Osteocyte (in vitro differentiated cells): ENCODE measurements around the gene PSORS1C2. TPM values are rescaled to one million over a fixed set of nuclear protein-coding genes. Genes with fewer than 3 reads are reported as not detected.
A peak's percentile ranks its signal among the peaks of the same experiment; 100 is the strongest.
"Not testable (repeated sequence)": the region's sequence is repeated elsewhere in the genome, so short reads cannot be mapped to it uniquely, and the experiment has no call there.

Experiments used
- DNase-seq: peaks from one replicate; pipeline ENCODE4 v3.0.0; 2021; ENCODE audit warnings: mixed read lengths; ENCODE audit not compliant: unreplicated experiment; ENCODE audit errors: extremely low spot score
- H3K27ac Mint-ChIP-seq: one replicate; pipeline ENCODE4 v1.8.0; 2021; ENCODE audit warnings: mild to moderate bottlenecking, mixed read lengths; ENCODE audit not compliant: unreplicated experiment
- H3K27me3 Mint-ChIP-seq: one replicate; pipeline ENCODE4 v1.8.0; 2021; ENCODE audit warnings: mixed read lengths; ENCODE audit not compliant: unreplicated experiment
- H3K36me3 Mint-ChIP-seq: one replicate; pipeline ENCODE4 v1.8.0; 2021; ENCODE audit warnings: mixed read lengths; ENCODE audit not compliant: unreplicated experiment
- H3K4me1 Mint-ChIP-seq: one replicate; pipeline ENCODE4 v1.8.0; 2021; ENCODE audit warnings: mixed read lengths; ENCODE audit not compliant: unreplicated experiment
- H3K4me3 Mint-ChIP-seq: one replicate; pipeline ENCODE4 v1.8.0; 2021; ENCODE audit warnings: mild to moderate bottlenecking, moderate library complexity, mixed read lengths; ENCODE audit not compliant: unreplicated experiment
- H3K9me3 Mint-ChIP-seq: one replicate; pipeline ENCODE4 v1.8.0; 2021; ENCODE audit warnings: mixed read lengths; ENCODE audit not compliant: unreplicated experiment
- CTCF ChIP-seq: fragments of 200-600 bp; sonication (generic); IDR thresholded peaks from 2 replicates; pipeline ENCODE4 v1.5.0; 2021; ENCODE audit warnings: antibody characterized with exemption, mild to moderate bottlenecking, moderate library complexity
- long read RNA-seq: library from polyadenylated mRNA; unstranded; transcript quantifications from one replicate; pipeline ENCODE4 v2.0.0, GENCODE V29; 2021
- total RNA-seq: library from RNA; stranded (reverse); gene quantifications from 2 replicates; pipeline ENCODE4 v1.2.1, GENCODE V29; 2021

PSORS1C2 gene
- not detected in 2 replicates for total RNA-seq
- long read RNA-seq, result 0 reads

DNA sequence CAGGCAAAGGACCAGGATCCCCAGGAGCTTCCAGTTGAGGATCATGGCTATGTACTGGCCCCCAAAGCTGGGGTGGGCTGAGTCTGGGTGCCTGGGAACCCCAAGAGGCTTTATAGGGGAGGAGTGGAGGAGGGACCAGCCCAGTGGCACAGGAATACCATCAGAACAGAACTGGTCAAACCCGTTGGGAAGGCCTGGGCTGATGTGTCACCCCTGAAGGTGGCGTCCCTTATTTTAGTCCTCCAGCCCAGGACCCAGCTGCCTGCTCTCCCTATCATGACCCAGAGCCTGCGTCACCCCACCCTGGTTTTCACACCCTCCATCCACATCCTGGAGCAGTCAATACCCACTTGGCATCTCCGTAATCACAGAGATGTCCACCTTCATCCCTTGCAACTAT, at the start of gene PSORS1C2:
PSORS1C2 (minus strand) TSS at position 85 of the 400 bp plus-strand sequence; CDS start at position 45, 40 bp downstream.
- peaks cover 30% of the 10 kb centered on the region for H3K4me1 Mint-ChIP-seq
- DNase-seq, result no peak
- no peak for TF ChIP-seq CTCF
- H3K36me3 Mint-ChIP-seq, result peaks cover 2% of the 10 kb centered on the region
- no peak within 1 kb of the TSS for H3K4me3 Mint-ChIP-seq
- H3K9me3 Mint-ChIP-seq, result no peaks in the 10 kb centered on the region
- no peaks in the 10 kb centered on the region for H3K27me3 Mint-ChIP-seq
- H3K27ac Mint-ChIP-seq, result no peak within 1 kb of the TSS

DNA sequence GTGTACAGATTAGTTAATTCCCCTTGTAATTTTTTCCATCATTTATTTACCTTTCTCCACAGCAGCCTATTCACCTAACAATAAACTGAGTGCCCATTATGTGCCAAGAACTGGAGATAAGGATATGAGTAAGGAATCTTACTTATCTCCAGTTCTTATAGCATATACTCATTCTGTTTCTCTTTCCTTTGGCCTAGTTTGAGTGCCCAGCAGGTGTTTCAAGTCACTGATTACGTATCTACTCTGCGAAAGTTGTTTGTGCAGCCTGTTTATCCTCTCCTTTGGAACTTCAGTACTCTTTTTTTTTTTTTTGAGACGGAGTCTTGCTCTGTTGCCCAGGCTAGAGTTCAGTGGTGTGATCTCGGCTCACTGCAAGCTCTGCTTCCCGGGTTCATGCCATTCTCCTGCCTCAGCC, 48.9 kb upstream of the PSORS1C2 start:
- Mint-ChIP-seq H3K27ac (no peak overlapping the region), H3K9me3 (no peaks in the 10 kb centered on the region), H3K4me1 (no peaks in the 10 kb centered on the region), H3K27me3 (no peaks in the 10 kb centered on the region), H3K4me3 (no peak overlapping the region), H3K36me3 (no peaks in the 10 kb centered on the region)
- TF ChIP-seq CTCF, result no peak
- no peak for DNase-seq

GRCh38 chr6:31186052-31186734, 47.3 kb upstream of the PSORS1C2 start:
- H3K27me3 Mint-ChIP-seq, result no peaks in the 10 kb centered on the region
- DNase-seq, result no peak
- H3K27ac Mint-ChIP-seq, result no peak overlapping the region

GRCh38 chr6:31185695-31186051, 46.8 kb upstream of the PSORS1C2 start:
- H3K9me3 Mint-ChIP-seq, DNase-seq, H3K36me3 Mint-ChIP-seq, H3K27me3 Mint-ChIP-seq, H3K4me3 Mint-ChIP-seq, H3K4me1 Mint-ChIP-seq: not testable (repeated sequence)
- H3K27ac Mint-ChIP-seq, result peak overlapping the region; percentile 64

More at GRCh38 chr6:31186052-31186734, 47.3 kb upstream of the PSORS1C2 start:
- Mint-ChIP-seq H3K4me3 (no peak overlapping the region), H3K9me3 (no peaks in the 10 kb centered on the region), H3K4me1 (no peaks in the 10 kb centered on the region), H3K36me3 (no peaks in the 10 kb centered on the region)
- TF ChIP-seq CTCF, result no peak

DNA sequence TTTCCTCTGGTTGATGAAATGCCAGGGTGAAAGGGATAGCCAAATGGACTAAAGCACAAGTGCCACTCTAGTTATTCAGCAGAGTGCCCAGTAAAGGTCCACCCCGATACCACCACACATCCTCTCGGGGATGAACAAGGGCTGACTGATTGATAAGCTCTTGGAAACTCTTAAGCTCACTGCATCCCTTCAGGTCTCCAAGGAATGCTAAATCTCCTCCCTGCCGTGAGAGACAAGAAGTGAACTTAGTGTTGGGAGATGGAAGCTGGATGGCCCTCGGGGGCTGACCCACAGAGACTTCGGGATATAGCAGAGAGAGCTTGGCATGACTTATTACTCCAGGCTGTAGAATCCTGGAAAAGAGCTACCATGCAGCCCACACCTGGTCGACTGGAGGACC, 45.0 kb upstream of the PSORS1C2 start:
- not testable (repeated sequence) for H3K27me3 Mint-ChIP-seq, DNase-seq, H3K4me1 Mint-ChIP-seq, H3K4me3 Mint-ChIP-seq, H3K36me3 Mint-ChIP-seq, H3K9me3 Mint-ChIP-seq, H3K27ac Mint-ChIP-seq

DNA sequence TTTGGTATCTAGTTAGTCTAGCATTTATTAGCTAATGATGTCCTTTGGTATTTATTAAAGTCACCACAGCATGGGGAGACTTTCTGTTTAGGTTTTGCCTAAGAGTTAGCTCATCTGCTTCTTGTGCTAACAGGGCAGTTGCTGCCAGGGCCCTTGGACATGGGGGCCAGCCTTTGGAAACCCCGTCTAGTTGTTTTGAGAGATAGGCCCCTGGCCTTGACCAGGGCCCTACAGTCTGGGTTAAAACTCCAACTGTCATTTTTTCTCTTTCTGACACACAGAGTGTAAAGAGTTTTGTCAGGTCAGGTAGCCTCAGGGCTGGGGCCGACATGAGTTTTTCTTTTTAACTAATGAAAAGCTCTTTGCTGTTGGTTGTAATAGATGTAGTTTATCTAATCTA, 44.4 kb upstream of the PSORS1C2 start:
- H3K36me3 Mint-ChIP-seq, H3K27me3 Mint-ChIP-seq, H3K27ac Mint-ChIP-seq, DNase-seq, H3K4me3 Mint-ChIP-seq, H3K9me3 Mint-ChIP-seq, H3K4me1 Mint-ChIP-seq: not testable (repeated sequence)
